Keratinocyte (primary cell): ENCODE measurements around the gene FRS3. TPM values are rescaled to one million over a fixed set of nuclear protein-coding genes. Genes with fewer than 3 reads are reported as not detected.
A peak's percentile ranks its signal among the peaks of the same experiment; 100 is the strongest.

Source experiments
- DNase-seq: peaks from one replicate; pipeline ENCODE4 v3.0.0-alpha.2; 2011; ENCODE audit warnings: low read depth, missing footprints, low spot score
- FAIRE-seq: peaks from 2 replicates; lab custom pipeline; 2011; peaks lifted over from hg19 to GRCh38; lab: Jason Lieb, UNC
- H2AFZ ChIP-seq: 2 replicates; pipeline ENCODE4 v1.6.0; 2012; ENCODE audit warnings: low read length, control low read depth, inconsistent platforms; ENCODE audit not compliant: control insufficient read depth
- H3K27ac ChIP-seq: 2 replicates; pipeline ENCODE4 v1.5.1; 2011; ENCODE audit warnings: low read length; ENCODE audit not compliant: control insufficient read depth, insufficient read depth
- H3K27me3 ChIP-seq: 3 replicates; pipeline ENCODE4 v1.6.0; 2011; ENCODE audit warnings: low read length; ENCODE audit not compliant: control insufficient read depth, insufficient read depth; ENCODE audit errors: extremely low read depth
- H3K36me3 ChIP-seq, 2 experiments: 2 replicates in 1 of 2; 3 replicates in 1 of 2; pipeline ENCODE4 v1.5.1; 2011; ENCODE audit warnings: low read length in 2 of 2, mild to moderate bottlenecking in 1 of 2; ENCODE audit not compliant: control insufficient read depth in 2 of 2, insufficient read depth in 2 of 2; ENCODE audit errors: extremely low read depth in 1 of 2
- H3K4me1 ChIP-seq: 3 replicates; pipeline ENCODE4 v1.5.1; 2011; ENCODE audit warnings: low read length; ENCODE audit not compliant: control insufficient read depth, insufficient read depth; ENCODE audit errors: extremely low read depth
- H3K4me2 ChIP-seq: 3 replicates; pipeline ENCODE4 v1.6.0; 2011; ENCODE audit warnings: low read depth, low read length; ENCODE audit not compliant: control insufficient read depth, insufficient read depth; ENCODE audit errors: extremely low read depth
- H3K4me3 ChIP-seq, 3 experiments: fragments of 200-600 bp in 1 of 3; sonication (generic) in 1 of 3; 2 replicates in 2 of 3; 3 replicates in 1 of 3; pipeline ENCODE4 v1.5.1; 2011 to 2016; ENCODE audit warnings: low read length in 3 of 3, mild to moderate bottlenecking in 3 of 3, control low read depth in 2 of 3, inconsistent platforms in 1 of 3, low read depth in 1 of 3, mixed read lengths in 1 of 3, mixed run types in 1 of 3, moderate library complexity in 1 of 3; ENCODE audit not compliant: control insufficient read depth in 2 of 3, insufficient read depth in 2 of 3; ENCODE audit errors: extremely low read depth in 1 of 3
- H3K79me2 ChIP-seq: 2 replicates; pipeline ENCODE4 v1.6.0; 2012; ENCODE audit warnings: low read length; ENCODE audit not compliant: control insufficient read depth, insufficient read depth
- H3K9ac ChIP-seq: 3 replicates; pipeline ENCODE4 v1.6.0; 2011; ENCODE audit warnings: low read length; ENCODE audit not compliant: control insufficient read depth, insufficient read depth; ENCODE audit errors: extremely low read depth
- H3K9me1 ChIP-seq: 3 replicates; pipeline ENCODE4 v1.6.0; 2011; ENCODE audit warnings: low read length; ENCODE audit not compliant: control insufficient read depth, insufficient read depth; ENCODE audit errors: extremely low read depth
- H3K9me3 ChIP-seq: 2 replicates; pipeline ENCODE4 v1.5.1; 2012; ENCODE audit warnings: low read depth, low read length; ENCODE audit not compliant: control insufficient read depth
- H4K20me1 ChIP-seq: 3 replicates; pipeline ENCODE4 v1.6.0; 2011; ENCODE audit warnings: low read length; ENCODE audit not compliant: control insufficient read depth, insufficient read depth; ENCODE audit errors: extremely low read depth
- EZH2 ChIP-seq: IDR thresholded peaks from one replicate; pipeline ENCODE4 v1.6.1; 2012; ENCODE audit warnings: inconsistent platforms, mild to moderate bottlenecking, low read length, moderate library complexity
- dilution Hi-C: fragments of 300-500 bp; cut with MboI; formaldehyde crosslinking; loops from one replicate; pipeline ENCODE4 v1.7.0; 2020; ENCODE audit warnings: low sequenced_read_pairs; ENCODE audit not compliant: extremely low pct_ligation_motif_present
- polyA plus RNA-seq, 5 experiments: library from polyadenylated mRNA; depleted of rRNA in 3 of 5; stranded (reverse) in 3 of 5; stranded (forward) in 1 of 5; unstranded in 1 of 5; fragments of >200 nt; gene quantifications; 1 replicate in 1 of 5; 2 replicates in 3 of 5; 3 replicates in 1 of 5; pipeline versions ENCODE4 v1.2.1 to v1.2.3, GENCODE V29; 2011 to 2012; ENCODE audit warnings: missing spikeins in 2 of 5, low read depth in 1 of 5, low replicate concordance in 1 of 5
- TF ChIP-seq, protein P1 (sequence below), 3 experiments: IDR thresholded peaks in 1 of 3; conservative IDR thresholded peaks in 1 of 3; optimal IDR thresholded peaks in 1 of 3; 2 replicates in 2 of 3; 3 replicates in 1 of 3; pipeline versions ENCODE3 to v1.5.1; 2011; ENCODE audit warnings: low read length in 3 of 3, mild to moderate bottlenecking in 3 of 3, moderate library complexity in 2 of 3, control low read depth in 1 of 3, inconsistent platforms in 1 of 3; ENCODE audit not compliant: insufficient read depth in 2 of 3; ENCODE audit errors: extremely low read depth in 1 of 3

The FRS3 gene
- polyA plus RNA-seq, 1 donor (not counting 4 experiments of a cell fraction or from before 2014, with no cell fraction given): 2.0 TPM

DNA sequence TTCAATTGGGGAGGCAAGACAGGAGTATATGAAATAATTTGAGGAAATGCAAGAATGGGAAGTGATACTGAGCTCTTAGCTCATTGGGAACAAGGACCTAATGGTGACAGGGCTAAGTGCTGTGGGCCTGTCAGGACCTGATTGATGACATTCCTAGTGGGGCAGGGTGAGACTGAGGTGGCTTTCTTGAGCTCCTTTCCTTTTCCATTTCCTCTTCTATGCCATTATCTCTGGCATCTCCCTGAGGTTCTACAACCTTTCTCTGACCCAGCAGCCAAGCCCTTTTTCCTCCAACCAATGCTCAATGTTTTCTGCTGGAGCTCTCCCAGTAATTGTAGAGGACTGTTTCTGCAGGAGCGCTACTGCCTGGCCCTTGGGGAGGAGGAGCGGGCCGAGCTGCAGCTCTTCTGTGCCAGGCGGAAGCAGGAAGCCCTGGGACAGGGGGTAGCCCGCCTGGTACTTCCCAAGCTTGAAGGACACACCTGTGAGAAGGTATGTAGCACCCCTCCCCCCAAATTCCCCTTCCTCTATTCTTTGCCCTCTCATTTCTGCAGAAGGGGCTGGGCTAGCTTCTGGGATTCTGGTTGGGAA lies 5.0 kb upstream of the FRS3 start:
- DNase-seq (no peak), FAIRE-seq (no peak)
- Histone ChIP-seq H3K9ac (no peak overlapping the region), H3K27ac (no peak overlapping the region), H4K20me1 (no peaks in the 10 kb centered on the region), H3K9me3 (no peaks in the 10 kb centered on the region), H3K27me3 (no peaks in the 10 kb centered on the region), H3K4me2 (peak overlapping the region; percentile 51), H3K9me1 (no peaks in the 10 kb centered on the region), H3K4me1 (peaks cover 34% of the 10 kb centered on the region), H3K36me3 (peaks cover 8% of the 10 kb centered on the region in 2 experiments), H3K4me3 (peak overlapping the region in 2 of 3 experiments; percentile 13 to 30), H3K79me2 (peaks cover 15% of the 10 kb centered on the region), H2AFZ (no peak overlapping the region)
- TF ChIP-seq EZH2: no peak
- TF ChIP-seq, protein P1, sequence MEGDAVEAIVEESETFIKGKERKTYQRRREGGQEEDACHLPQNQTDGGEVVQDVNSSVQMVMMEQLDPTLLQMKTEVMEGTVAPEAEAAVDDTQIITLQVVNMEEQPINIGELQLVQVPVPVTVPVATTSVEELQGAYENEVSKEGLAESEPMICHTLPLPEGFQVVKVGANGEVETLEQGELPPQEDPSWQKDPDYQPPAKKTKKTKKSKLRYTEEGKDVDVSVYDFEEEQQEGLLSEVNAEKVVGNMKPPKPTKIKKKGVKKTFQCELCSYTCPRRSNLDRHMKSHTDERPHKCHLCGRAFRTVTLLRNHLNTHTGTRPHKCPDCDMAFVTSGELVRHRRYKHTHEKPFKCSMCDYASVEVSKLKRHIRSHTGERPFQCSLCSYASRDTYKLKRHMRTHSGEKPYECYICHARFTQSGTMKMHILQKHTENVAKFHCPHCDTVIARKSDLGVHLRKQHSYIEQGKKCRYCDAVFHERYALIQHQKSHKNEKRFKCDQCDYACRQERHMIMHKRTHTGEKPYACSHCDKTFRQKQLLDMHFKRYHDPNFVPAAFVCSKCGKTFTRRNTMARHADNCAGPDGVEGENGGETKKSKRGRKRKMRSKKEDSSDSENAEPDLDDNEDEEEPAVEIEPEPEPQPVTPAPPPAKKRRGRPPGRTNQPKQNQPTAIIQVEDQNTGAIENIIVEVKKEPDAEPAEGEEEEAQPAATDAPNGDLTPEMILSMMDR (optimal IDR thresholded peaks at IDR 0.05 in 1 of 3, IDR thresholded peaks at IDR 0.05 in 1 of 3, conservative IDR thresholded peaks at IDR 0.05 in 1 of 3; ENCODE audit: extremely low read depth in 1 of 3, insufficient read depth in 2 of 3, low read length in 3 of 3): no peak
- dilution Hi-C loops: no loop called here

DNA sequence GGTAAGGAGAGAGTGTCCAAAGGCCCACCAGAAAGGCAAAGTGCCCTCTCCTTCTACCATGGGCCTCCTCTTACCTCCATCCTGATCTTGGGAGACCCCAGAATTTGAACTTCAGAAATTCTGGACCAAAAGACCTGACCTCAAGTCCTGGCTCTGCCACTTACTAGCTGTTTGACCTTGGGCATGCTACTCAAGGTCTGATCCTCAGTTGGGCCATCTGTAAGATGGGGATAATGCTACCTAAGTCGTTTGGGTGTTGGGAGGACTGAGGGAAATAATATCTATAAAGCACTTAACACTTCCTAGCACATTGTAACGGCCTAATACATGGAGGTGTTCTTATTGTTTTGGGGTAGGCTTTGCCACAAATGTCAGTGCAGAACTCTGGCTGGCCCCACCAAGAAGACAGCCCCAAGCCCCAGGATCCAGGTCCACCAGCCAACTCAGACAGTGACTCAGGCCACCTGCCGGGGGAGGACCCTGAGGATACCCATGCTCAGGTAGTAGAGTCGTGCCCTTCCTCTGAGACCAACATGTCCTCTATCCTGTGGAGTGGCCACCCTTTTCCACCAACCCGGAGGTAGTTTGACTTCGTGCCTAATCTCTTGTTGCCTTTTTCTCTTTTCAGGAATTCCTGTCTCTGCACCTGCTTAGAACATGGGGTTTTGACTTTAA lies 3.5 kb upstream of the FRS3 start:
- dilution Hi-C loops: no loop called here
- Histone ChIP-seq H3K4me1 (peaks cover 35% of the 10 kb centered on the region), H3K9me1 (no peaks in the 10 kb centered on the region), H3K79me2 (peaks cover 5% of the 10 kb centered on the region), H3K9ac (no peak overlapping the region), H3K36me3 (no peaks in the 10 kb centered on the region), H3K4me2 (no peak overlapping the region), H3K27me3 (no peaks in the 10 kb centered on the region), H3K9me3 (no peaks in the 10 kb centered on the region), H3K27ac (no peak overlapping the region), H2AFZ (no peak overlapping the region), H3K4me3 (no peak overlapping the region), H4K20me1 (no peaks in the 10 kb centered on the region)
- TF ChIP-seq EZH2: no peak
- TF ChIP-seq, protein P1 (optimal IDR thresholded peaks at IDR 0.05 in 1 of 3, IDR thresholded peaks at IDR 0.05 in 1 of 3, conservative IDR thresholded peaks at IDR 0.05 in 1 of 3; ENCODE audit: extremely low read depth in 1 of 3, insufficient read depth in 2 of 3, low read length in 3 of 3): no peak
- DNase-seq (no peak), FAIRE-seq (no peak)
